Activated T-helper 17 cell treated with anti-CD3 and anti-CD28 coated beads, Interleukin-2, amount 50 U/mL, for 72 hours (primary cell): ENCODE measurements around the gene GRIK2. TPM values are rescaled to one million over a fixed set of nuclear protein-coding genes. Genes with fewer than 3 reads are reported as not detected.

Experiments used
- ATAC-seq: fragments of 150-1000 bp; cut with Tn5 transposase; replicated peaks from 2 replicates; pipeline ENCODE4 v1.10.0; 2021; ENCODE audit warnings: mild to moderate bottlenecking, moderate library complexity
- H3K27ac Mint-ChIP-seq: one replicate; pipeline ENCODE4 v1.8.0; 2022; ENCODE audit warnings: mixed read lengths
- H3K27me3 Mint-ChIP-seq: one replicate; pipeline ENCODE4 v1.8.0; 2022; ENCODE audit warnings: mixed read lengths
- H3K36me3 Mint-ChIP-seq: one replicate; pipeline ENCODE4 v1.8.0; 2022; ENCODE audit warnings: low read depth, mild to moderate bottlenecking, mixed read lengths
- H3K4me1 Mint-ChIP-seq: one replicate; pipeline ENCODE4 v1.8.0; 2022; ENCODE audit warnings: mixed read lengths
- H3K4me3 Mint-ChIP-seq: one replicate; pipeline ENCODE4 v1.8.0; 2022; ENCODE audit warnings: mild to moderate bottlenecking, mixed read lengths
- H3K9me3 Mint-ChIP-seq: one replicate; pipeline ENCODE4 v1.8.0; 2022; ENCODE audit warnings: mixed read lengths
- total RNA-seq, 2 donors: library from RNA; stranded (reverse); gene quantifications; one replicate each; pipeline ENCODE4 v1.2.3, GENCODE V29; 2022

Gene GRIK2
- total RNA-seq, 2 donors from 2014 or later, result 0.13 TPM; not detected in 1

GRCh38 chr6:101733899-101734298 lies 340.4 kb downstream of the GRIK2 start:
- Mint-ChIP-seq H3K27me3 (no peaks in the 10 kb centered on the region), H3K36me3 (no peaks in the 10 kb centered on the region), H3K4me3 (no peak overlapping the region), H3K4me1 (no peaks in the 10 kb centered on the region), H3K9me3 (peaks cover 22% of the 10 kb centered on the region), H3K27ac (no peak overlapping the region)
- ATAC-seq, result no peak

- H3K36me3 Mint-ChIP-seq, result no peaks in the 10 kb centered on the region
- H3K27me3 Mint-ChIP-seq, result no peaks in the 10 kb centered on the region
- peaks cover 25% of the 10 kb centered on the region for H3K9me3 Mint-ChIP-seq
- H3K27ac Mint-ChIP-seq, result no peak overlapping the region
- no peaks in the 10 kb centered on the region for H3K4me1 Mint-ChIP-seq
- no peak for ATAC-seq
- no peak overlapping the region for H3K4me3 Mint-ChIP-seq
These were observed 345.0 kb downstream of the GRIK2 start for GRCh38 chr6:101738481-101738880.

DNA sequence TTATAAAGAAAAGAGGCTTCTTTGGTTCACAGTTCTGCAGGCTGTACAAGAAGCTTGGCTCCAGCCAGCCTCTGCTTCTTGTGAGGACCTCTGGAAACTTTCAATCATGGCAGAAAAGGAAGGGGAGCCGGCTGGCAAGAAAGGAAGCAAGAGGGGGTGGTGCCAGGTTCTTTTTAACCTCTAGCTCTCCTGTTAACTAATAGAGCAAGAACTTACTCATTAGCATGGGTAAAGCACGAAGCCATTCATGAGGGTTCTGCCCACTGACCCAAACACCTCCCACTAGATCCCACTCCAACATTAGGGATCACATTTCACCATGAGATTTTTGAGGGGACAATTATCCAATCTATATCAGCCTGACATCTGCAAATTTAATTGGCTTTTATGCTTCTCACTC lies 347.1 kb downstream of the GRIK2 start:
- Mint-ChIP-seq H3K27me3 (no peaks in the 10 kb centered on the region), H3K4me1 (no peaks in the 10 kb centered on the region), H3K36me3 (no peaks in the 10 kb centered on the region), H3K27ac (no peak overlapping the region), H3K4me3 (no peak overlapping the region), H3K9me3 (peaks cover 14% of the 10 kb centered on the region)
- ATAC-seq, result no peak

DNA sequence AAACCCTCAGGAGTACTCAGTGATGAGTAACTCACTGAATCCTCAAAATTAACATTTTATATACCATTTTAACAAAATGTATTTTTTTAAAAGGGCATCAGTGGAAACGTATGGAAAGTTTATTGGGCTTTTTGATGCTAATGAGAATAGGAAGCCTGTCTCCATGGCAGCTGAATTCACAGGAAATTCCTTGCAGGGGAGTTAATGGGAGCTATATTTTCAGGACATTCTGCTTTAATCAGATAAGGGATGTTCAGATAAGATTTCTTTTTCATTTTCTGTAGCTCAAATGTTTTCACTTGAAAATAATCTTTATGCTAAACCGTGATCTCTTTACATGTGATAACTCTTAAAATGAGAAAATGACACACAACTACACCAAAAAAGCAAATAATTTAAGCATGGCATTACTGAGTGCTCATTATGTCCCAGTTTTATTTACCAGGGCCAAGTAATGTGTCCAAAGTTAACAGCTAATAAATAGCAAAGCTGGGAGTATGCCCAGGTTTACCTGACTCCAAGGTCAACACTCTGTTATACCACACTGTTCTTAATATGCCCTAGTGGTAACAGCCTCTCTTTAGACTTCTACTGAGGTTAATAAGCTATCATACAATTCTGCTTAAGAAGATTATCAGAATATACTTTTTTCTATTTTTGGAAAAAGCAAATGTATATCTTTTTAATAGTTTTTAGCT lies 348.1 kb downstream of the GRIK2 start:
- H3K4me1 Mint-ChIP-seq, result no peaks in the 10 kb centered on the region
- H3K27me3 Mint-ChIP-seq, result no peaks in the 10 kb centered on the region
- no peak for ATAC-seq
- no peak overlapping the region for H3K27ac Mint-ChIP-seq
- peaks cover 16% of the 10 kb centered on the region for H3K9me3 Mint-ChIP-seq
- no peak overlapping the region for H3K4me3 Mint-ChIP-seq
- H3K36me3 Mint-ChIP-seq, result no peaks in the 10 kb centered on the region

GRCh38 chr6:101747160-101747559 lies 353.7 kb downstream of the GRIK2 start:
- Mint-ChIP-seq H3K27me3 (no peaks in the 10 kb centered on the region), H3K4me1 (no peaks in the 10 kb centered on the region), H3K27ac (no peak overlapping the region), H3K36me3 (no peaks in the 10 kb centered on the region), H3K4me3 (no peak overlapping the region), H3K9me3 (peaks cover 4% of the 10 kb centered on the region)
- no peak for ATAC-seq

- Mint-ChIP-seq H3K27me3 (no peaks in the 10 kb centered on the region), H3K36me3 (no peaks in the 10 kb centered on the region), H3K4me3 (no peak overlapping the region), H3K4me1 (no peaks in the 10 kb centered on the region), H3K9me3 (peaks cover 4% of the 10 kb centered on the region), H3K27ac (no peak overlapping the region)
- no peak for ATAC-seq
These were observed 354.2 kb downstream of the GRIK2 start for GRCh38 chr6:101747716-101748115.

DNA sequence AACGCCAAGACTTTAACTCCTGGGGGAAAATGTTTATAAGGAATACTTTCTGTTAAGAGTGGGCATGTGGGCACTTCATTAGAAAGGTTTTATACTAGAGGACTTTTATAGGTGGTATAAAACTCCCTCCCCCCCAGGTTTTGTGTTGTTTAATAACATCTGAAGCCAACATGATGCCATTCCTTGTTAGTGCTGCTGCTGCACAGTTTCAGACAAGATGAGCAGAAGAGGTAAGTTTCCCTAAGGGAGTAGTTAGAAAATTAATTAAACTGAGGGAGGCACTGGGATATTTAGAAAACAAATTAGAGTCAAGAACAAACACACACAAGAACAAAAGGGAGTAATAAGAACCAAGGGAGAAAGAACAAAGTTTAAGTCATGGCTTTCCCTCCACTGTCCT lies 362.4 kb downstream of the GRIK2 start:
- ATAC-seq, result no peak
- no peaks in the 10 kb centered on the region for H3K36me3 Mint-ChIP-seq

DNA sequence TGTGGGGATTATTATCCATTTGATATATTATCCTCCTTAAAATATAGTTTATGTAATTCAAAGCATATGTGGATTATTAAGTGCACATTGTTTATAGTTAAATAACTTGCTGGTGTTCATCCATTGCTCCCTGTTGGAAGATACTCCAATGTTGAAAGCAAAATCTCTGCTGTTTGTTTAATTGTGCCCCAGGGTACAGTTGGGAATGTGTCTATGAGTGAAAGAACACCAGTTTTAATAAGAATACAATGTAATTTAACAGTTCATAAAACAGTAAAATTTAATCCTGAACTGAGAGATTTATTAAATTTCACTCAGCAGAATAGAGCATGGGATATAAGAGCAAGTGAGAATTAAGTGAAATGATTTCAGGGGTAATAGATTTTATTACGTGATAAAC lies 364.9 kb downstream of the GRIK2 start:
- H3K4me3 Mint-ChIP-seq, result no peak overlapping the region
- no peaks in the 10 kb centered on the region for H3K4me1 Mint-ChIP-seq
- H3K27ac Mint-ChIP-seq, result no peak overlapping the region
- no peaks in the 10 kb centered on the region for H3K36me3 Mint-ChIP-seq
- no peaks in the 10 kb centered on the region for H3K27me3 Mint-ChIP-seq
- H3K9me3 Mint-ChIP-seq, result peaks cover 8% of the 10 kb centered on the region
- ATAC-seq, result no peak

More for the DNA sequence above, 362.4 kb downstream of the GRIK2 start:
- Mint-ChIP-seq H3K27me3 (no peaks in the 10 kb centered on the region), H3K4me3 (no peak overlapping the region), H3K9me3 (peaks cover 4% of the 10 kb centered on the region), H3K4me1 (no peaks in the 10 kb centered on the region), H3K27ac (no peak overlapping the region)

GRCh38 chr6:101760843-101761621 lies 367.5 kb downstream of the GRIK2 start:
- peak; percentile 16 for ATAC-seq
- no peaks in the 10 kb centered on the region for H3K36me3 Mint-ChIP-seq
- H3K4me3 Mint-ChIP-seq, result no peak overlapping the region
- H3K4me1 Mint-ChIP-seq, result no peaks in the 10 kb centered on the region
- no peaks in the 10 kb centered on the region for H3K27me3 Mint-ChIP-seq
- H3K27ac Mint-ChIP-seq, result no peak overlapping the region
- peaks cover 4% of the 10 kb centered on the region for H3K9me3 Mint-ChIP-seq

GRCh38 chr6:101762851-101763250 lies 369.3 kb downstream of the GRIK2 start:
- Mint-ChIP-seq H3K4me3 (no peak overlapping the region), H3K36me3 (no peaks in the 10 kb centered on the region), H3K27me3 (no peaks in the 10 kb centered on the region), H3K9me3 (peaks cover 4% of the 10 kb centered on the region), H3K27ac (no peak overlapping the region), H3K4me1 (no peaks in the 10 kb centered on the region)
- ATAC-seq, result no peak

- Mint-ChIP-seq H3K27ac (no peak overlapping the region), H3K9me3 (peaks cover 4% of the 10 kb centered on the region)
These were observed 371.8 kb downstream of the GRIK2 start for GRCh38 chr6:101765281-101765680.

DNA sequence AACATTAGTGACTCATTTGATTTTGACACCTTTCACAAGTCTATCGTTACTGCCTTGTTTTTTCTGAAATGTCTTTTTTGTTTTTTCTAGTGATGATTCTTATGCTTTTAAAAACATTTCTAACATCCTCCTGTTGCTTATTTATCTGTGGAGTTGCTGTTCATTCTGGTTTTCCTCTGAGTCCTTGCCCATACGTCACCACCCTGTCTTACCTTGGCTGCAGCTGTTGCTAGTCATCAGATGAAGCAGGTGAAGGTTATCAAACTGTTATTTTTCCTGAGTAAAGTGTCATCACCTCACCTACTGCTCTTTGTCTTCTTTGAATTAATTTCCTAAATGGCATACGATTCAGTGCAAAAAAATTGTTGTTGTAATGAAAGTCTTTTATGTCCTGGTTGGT lies 376.6 kb downstream of the GRIK2 start:
- Mint-ChIP-seq H3K36me3 (no peaks in the 10 kb centered on the region), H3K9me3 (peaks cover 7% of the 10 kb centered on the region), H3K4me3 (no peak overlapping the region), H3K4me1 (no peaks in the 10 kb centered on the region), H3K27me3 (no peaks in the 10 kb centered on the region), H3K27ac (no peak overlapping the region)
- ATAC-seq, result no peak

More at GRCh38 chr6:101765281-101765680, 371.8 kb downstream of the GRIK2 start:
- Mint-ChIP-seq H3K36me3 (no peaks in the 10 kb centered on the region), H3K27me3 (no peaks in the 10 kb centered on the region), H3K4me3 (no peak overlapping the region), H3K4me1 (no peaks in the 10 kb centered on the region)
- ATAC-seq, result no peak

DNA sequence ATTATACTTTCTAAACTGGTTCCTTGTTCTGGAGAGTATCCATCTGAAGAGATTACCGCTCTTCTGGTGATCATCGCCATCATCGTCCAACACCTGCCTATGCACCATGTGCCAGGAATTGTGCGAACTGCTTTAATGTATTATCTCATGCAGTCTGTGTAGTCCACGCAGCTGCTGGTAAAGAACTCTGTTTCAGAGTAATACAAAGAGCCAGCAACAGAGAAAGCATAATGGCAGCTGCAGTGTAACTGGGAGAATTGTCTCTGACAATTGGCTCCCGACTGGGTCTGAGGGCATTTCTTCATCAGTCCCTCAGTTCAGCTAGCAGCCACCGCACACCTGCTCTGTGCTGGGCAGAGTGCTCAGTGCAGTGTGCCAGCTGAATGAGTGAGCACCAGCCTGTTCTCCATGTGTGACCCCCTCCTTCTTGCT lies 383.4 kb downstream of the GRIK2 start:
- Mint-ChIP-seq H3K36me3 (no peaks in the 10 kb centered on the region), H3K27me3 (no peaks in the 10 kb centered on the region), H3K4me3 (no peak overlapping the region), H3K27ac (no peak overlapping the region), H3K4me1 (no peaks in the 10 kb centered on the region), H3K9me3 (peaks cover 7% of the 10 kb centered on the region)
- no peak for ATAC-seq

DNA sequence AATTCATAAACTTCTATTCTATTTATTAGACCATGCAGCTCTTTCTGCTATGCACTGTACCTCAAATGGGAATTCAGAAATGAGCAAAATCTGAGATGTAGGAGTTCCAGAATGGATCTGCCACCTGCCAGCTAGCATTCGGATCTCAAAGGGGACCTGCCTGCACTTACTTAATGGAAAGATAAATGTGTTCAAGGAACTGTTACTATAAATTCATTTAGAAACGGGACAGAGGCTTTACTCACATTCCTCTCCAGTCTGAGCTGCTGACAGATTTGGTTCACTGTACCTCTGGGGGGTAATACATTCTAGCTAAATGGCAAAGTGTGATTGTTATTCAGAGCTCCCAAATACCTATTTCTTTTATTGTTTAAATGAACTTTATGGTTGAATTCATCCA lies 384.1 kb downstream of the GRIK2 start:
- H3K4me3 Mint-ChIP-seq, result no peak overlapping the region
- peaks cover 6% of the 10 kb centered on the region for H3K9me3 Mint-ChIP-seq

More for the DNA sequence above, 384.1 kb downstream of the GRIK2 start:
- ATAC-seq, result no peak
- H3K36me3 Mint-ChIP-seq, result no peaks in the 10 kb centered on the region
- no peaks in the 10 kb centered on the region for H3K4me1 Mint-ChIP-seq
- H3K27ac Mint-ChIP-seq, result no peak overlapping the region
- no peaks in the 10 kb centered on the region for H3K27me3 Mint-ChIP-seq
